Nephron (organoid): ENCODE data around the gene HCRTR1.

ENCODE experiments used
- H3K27ac Mint-ChIP-seq, 3 experiments: 2 replicates each; pipeline ENCODE4 v1.8.0; 2020; ENCODE audit warnings: mixed read lengths in 3 of 3, mild to moderate bottlenecking in 2 of 3, moderate library complexity in 1 of 3
- H3K27me3 Mint-ChIP-seq: 2 replicates; pipeline ENCODE4 v1.8.0; 2021; ENCODE audit warnings: low read depth, mild to moderate bottlenecking, moderate library complexity, mixed read lengths
- H3K36me3 Mint-ChIP-seq: 2 replicates; pipeline ENCODE4 v1.8.0; 2020; ENCODE audit warnings: low read depth, mixed read lengths
- H3K4me1 Mint-ChIP-seq: 2 replicates; pipeline ENCODE4 v1.8.0; 2020; ENCODE audit warnings: mixed read lengths
- H3K4me3 Mint-ChIP-seq, 3 experiments: 2 replicates each; pipeline ENCODE4 v1.8.0; 2020; ENCODE audit warnings: mild to moderate bottlenecking in 3 of 3, mixed read lengths in 3 of 3, moderate library complexity in 2 of 3
- H3K9me3 Mint-ChIP-seq: 2 replicates; pipeline ENCODE4 v1.8.0; 2020; ENCODE audit warnings: mixed read lengths
- TF ChIP-seq, protein P1 (sequence below), 3 experiments: fragments of 200-600 bp; sonication (generic); IDR thresholded peaks; one replicate each; pipeline ENCODE4 v1.5.0; 2021; ENCODE audit warnings: antibody characterized with exemption in 3 of 3; ENCODE audit not compliant: unreplicated experiment in 3 of 3

The HCRTR1 gene

GRCh38 chr1:31617218-31617915, at the start of gene HCRTR1:
Gene HCRTR1 (plus strand): TSS chr1:31617689. CDS start chr1:31619193, 1,504 bp downstream.
- Mint-ChIP-seq H3K4me1 (peaks cover 16% of the 10 kb centered on the region), H3K36me3 (no peaks in the 10 kb centered on the region), H3K4me3 (peak within 1 kb of the TSS; percentile 76 to 83 (median 79)), H3K9me3 (no peaks in the 10 kb centered on the region), H3K27me3 (peaks cover 43% of the 10 kb centered on the region), H3K27ac (no peak within 1 kb of the TSS)
- TF ChIP-seq, protein P1, sequence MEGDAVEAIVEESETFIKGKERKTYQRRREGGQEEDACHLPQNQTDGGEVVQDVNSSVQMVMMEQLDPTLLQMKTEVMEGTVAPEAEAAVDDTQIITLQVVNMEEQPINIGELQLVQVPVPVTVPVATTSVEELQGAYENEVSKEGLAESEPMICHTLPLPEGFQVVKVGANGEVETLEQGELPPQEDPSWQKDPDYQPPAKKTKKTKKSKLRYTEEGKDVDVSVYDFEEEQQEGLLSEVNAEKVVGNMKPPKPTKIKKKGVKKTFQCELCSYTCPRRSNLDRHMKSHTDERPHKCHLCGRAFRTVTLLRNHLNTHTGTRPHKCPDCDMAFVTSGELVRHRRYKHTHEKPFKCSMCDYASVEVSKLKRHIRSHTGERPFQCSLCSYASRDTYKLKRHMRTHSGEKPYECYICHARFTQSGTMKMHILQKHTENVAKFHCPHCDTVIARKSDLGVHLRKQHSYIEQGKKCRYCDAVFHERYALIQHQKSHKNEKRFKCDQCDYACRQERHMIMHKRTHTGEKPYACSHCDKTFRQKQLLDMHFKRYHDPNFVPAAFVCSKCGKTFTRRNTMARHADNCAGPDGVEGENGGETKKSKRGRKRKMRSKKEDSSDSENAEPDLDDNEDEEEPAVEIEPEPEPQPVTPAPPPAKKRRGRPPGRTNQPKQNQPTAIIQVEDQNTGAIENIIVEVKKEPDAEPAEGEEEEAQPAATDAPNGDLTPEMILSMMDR (IDR thresholded peaks at IDR 0.05; ENCODE audit: unreplicated experiment in 3 of 3) = no peak

DNA sequence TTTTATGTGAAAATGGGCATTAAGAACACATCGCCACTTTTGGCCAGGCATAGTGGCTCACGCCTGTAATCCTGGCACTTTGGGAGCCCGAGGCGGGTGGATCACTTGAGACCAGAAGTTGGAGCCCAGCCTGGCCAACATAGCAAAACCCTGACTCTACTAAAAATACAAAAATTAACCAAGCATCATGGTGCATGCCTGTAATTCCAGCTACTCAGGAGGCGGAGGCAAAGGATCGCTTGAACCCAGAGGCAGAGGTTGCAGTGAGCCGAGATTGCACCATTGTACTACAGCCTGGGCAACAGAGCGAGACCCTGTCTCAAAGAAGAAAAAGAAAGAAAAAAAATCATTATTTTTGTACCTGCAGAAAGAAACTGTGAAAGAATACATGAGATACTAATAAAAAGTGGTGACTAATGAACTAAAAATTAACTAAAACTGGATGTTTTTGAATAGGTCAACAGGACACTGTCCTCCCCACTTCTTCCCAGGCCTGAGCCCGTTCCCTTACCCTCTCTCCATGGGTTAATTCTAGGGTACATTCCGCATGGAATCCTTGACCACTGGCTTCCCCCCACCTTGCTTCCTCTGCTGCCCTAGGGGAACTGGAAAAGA, 49.4 kb upstream of the HCRTR1 start:
- H3K36me3 Mint-ChIP-seq = no peaks in the 10 kb centered on the region
- H3K27ac Mint-ChIP-seq = peak overlapping the region in 1 of 3 experiments; percentile 59
- no peaks in the 10 kb centered on the region for H3K9me3 Mint-ChIP-seq
- peaks cover 25% of the 10 kb centered on the region for H3K27me3 Mint-ChIP-seq
- TF ChIP-seq, protein P1 (IDR thresholded peaks at IDR 0.05; ENCODE audit: unreplicated experiment in 3 of 3) = no peak
- H3K4me3 Mint-ChIP-seq = no peak overlapping the region
- peaks cover 26% of the 10 kb centered on the region for H3K4me1 Mint-ChIP-seq

GRCh38 chr1:31568895-31569595, 48.4 kb upstream of the HCRTR1 start:
- Mint-ChIP-seq H3K4me3 (no peak overlapping the region), H3K4me1 (peaks cover 26% of the 10 kb centered on the region), H3K9me3 (no peaks in the 10 kb centered on the region), H3K36me3 (no peaks in the 10 kb centered on the region), H3K27me3 (peaks cover 25% of the 10 kb centered on the region), H3K27ac (peak overlapping the region in 2 of 3 experiments; percentile 47 to 59)
- TF ChIP-seq, protein P1 (IDR thresholded peaks at IDR 0.05; ENCODE audit: unreplicated experiment in 3 of 3) = no peak

- Mint-ChIP-seq H3K9me3 (no peaks in the 10 kb centered on the region), H3K4me3 (no peak overlapping the region), H3K4me1 (peaks cover 26% of the 10 kb centered on the region), H3K36me3 (no peaks in the 10 kb centered on the region), H3K27ac (peak overlapping the region in 2 of 3 experiments; percentile 47 to 59), H3K27me3 (peaks cover 23% of the 10 kb centered on the region)
- TF ChIP-seq, protein P1 (IDR thresholded peaks at IDR 0.05; ENCODE audit: unreplicated experiment in 3 of 3) = no peak
These were observed 47.8 kb upstream of the HCRTR1 start for GRCh38 chr1:31569596-31570173.

DNA sequence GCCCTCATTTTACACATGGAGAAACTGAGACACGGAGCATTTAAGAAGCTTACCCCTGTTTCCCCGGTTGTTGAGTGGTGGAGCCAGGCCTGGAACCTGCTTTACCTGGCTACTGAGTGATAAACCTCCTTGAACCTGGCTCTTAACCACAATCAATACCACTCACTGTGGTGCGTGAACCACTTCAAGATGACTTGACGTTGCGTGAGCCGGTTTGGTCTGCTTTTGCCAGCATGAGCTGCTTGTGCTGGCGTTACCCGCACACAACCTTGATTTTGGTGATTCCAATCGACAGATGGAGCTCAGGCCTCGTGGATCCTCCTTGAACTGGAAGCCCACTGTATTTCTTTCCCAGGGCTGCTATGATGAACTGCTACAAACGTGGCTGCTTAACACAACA, 47.3 kb upstream of the HCRTR1 start:
- H3K36me3 Mint-ChIP-seq = no peaks in the 10 kb centered on the region
- H3K27ac Mint-ChIP-seq = peak overlapping the region in 1 of 3 experiments; percentile 47
- no peaks in the 10 kb centered on the region for H3K9me3 Mint-ChIP-seq
- peaks cover 29% of the 10 kb centered on the region for H3K4me1 Mint-ChIP-seq
- H3K4me3 Mint-ChIP-seq = no peak overlapping the region
- TF ChIP-seq, protein P1 (IDR thresholded peaks at IDR 0.05; ENCODE audit: unreplicated experiment in 3 of 3) = no peak
- H3K27me3 Mint-ChIP-seq = peaks cover 19% of the 10 kb centered on the region
